Vagina (tissue), 2 donors: Measurements from ENCODE around the gene CEP97. TPM values are rescaled to one million over a fixed set of nuclear protein-coding genes. Genes with fewer than 3 reads are reported as not detected.
"Not testable (repeated sequence)": the region's sequence is repeated elsewhere in the genome, so short reads cannot be mapped to it uniquely, and the experiment has no call there.

Experiments
- DNase-seq, 2 donors: peaks; one replicate each; pipeline ENCODE4 v3.0.0-alpha.2; 2017; ENCODE audit errors: extremely low spot score in 2 of 2
- H3K27ac ChIP-seq: fragments of 200-600 bp; sonication (generic); one replicate; pipeline ENCODE4 v1.5.1; 2019
- H3K27me3 ChIP-seq: fragments of 200-600 bp; sonication (generic); one replicate; pipeline ENCODE4 v1.5.1; 2019
- H3K36me3 ChIP-seq, 2 donors: fragments of 200-600 bp; sonication (generic); one replicate each; pipeline ENCODE4 v1.5.1; 2017 to 2019
- H3K4me1 ChIP-seq: fragments of 200-600 bp; sonication (generic); one replicate; pipeline ENCODE4 v1.5.1; 2019
- H3K4me3 ChIP-seq, 2 donors: fragments of 200-600 bp; sonication (generic); 1 replicate in 1 of 2; 2 replicates in 1 of 2; pipeline ENCODE4 v1.5.1; 2016 to 2019
- H3K9me3 ChIP-seq: fragments of 200-600 bp; sonication (generic); one replicate; pipeline ENCODE4 v1.5.1; 2019
- CTCF ChIP-seq, 3 experiments: fragments of 450-650 bp in 2 of 3; fragments of 200-600 bp in 1 of 3; sonication (generic) in 1 of 3; IDR thresholded peaks; one replicate each; pipeline ENCODE4 v1.5.1; 2017 to 2019; ENCODE audit warnings: antibody characterized with exemption in 3 of 3, mild to moderate bottlenecking in 2 of 3, moderate library complexity in 2 of 3
- POLR2A ChIP-seq, 2 donors: fragments of 450-650 bp; IDR thresholded peaks; one replicate each; pipeline ENCODE4 v1.6.1; 2017; ENCODE audit warnings: antibody characterized with exemption in 2 of 2, mild to moderate bottlenecking in 2 of 2, moderate library complexity in 2 of 2
- POLR2AphosphoS5 ChIP-seq, 2 donors: sonication (generic); formaldehyde crosslinking; IDR thresholded peaks; one replicate each; pipeline ENCODE4 v1.9.0; 2017; ENCODE audit warnings: antibody characterized with exemption in 2 of 2, mild to moderate bottlenecking in 2 of 2, low read depth in 1 of 2; ENCODE audit not compliant: insufficient read depth in 1 of 2
- intact Hi-C: fragments of 100-400 bp; cut with DNase I; formaldehyde crosslinking; loops from one replicate; pipeline ENCODE4 v1.15.1; 2023
- total RNA-seq: library from RNA; depleted of rRNA; stranded (reverse); fragments of >200 nt; gene quantifications from one replicate; pipeline ENCODE4 v1.2.3, GENCODE V29; 2016

Gene CEP97
- total RNA-seq, 1 donor from 2014 or later = 11.0 TPM

DNA sequence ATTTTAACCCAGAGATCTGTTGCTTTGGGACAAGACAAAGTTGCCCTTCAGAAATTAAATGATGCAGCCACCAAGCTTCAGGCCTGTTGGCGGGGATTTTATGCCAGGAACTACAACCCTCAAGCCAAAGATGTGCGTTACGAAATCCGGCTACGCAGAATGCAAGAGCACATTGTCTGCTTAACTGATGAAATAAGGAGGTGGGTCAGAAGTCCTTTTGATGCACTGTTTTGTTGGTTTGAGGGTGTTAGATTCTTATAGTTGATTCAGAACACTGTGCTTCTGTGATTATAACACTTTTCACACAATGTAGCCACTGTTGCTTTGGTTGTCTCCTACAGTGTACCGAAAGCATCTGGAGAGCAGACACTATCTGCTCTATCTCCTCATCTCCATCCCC lies 33.8 kb downstream of the CEP97 start:
- intact Hi-C loops = no loop called here
- Histone ChIP-seq H3K4me3 (no peak overlapping the region), H3K27ac (no peak overlapping the region), H3K27me3 (no peaks in the 10 kb centered on the region), H3K4me1 (no peaks in the 10 kb centered on the region), H3K36me3 (peaks cover 3 to 35% of the 10 kb centered on the region in 2 donors), H3K9me3 (no peaks in the 10 kb centered on the region)
- DNase-seq = no peak
- TF ChIP-seq CTCF (IDR thresholded peaks at IDR 0.05) (no peak), POLR2A (IDR thresholded peaks at IDR 0.05) (no peak), POLR2AphosphoS5 (IDR thresholded peaks at IDR 0.05; ENCODE audit: insufficient read depth in 1 of 2, low read depth in 1 of 2) (no peak)

DNA sequence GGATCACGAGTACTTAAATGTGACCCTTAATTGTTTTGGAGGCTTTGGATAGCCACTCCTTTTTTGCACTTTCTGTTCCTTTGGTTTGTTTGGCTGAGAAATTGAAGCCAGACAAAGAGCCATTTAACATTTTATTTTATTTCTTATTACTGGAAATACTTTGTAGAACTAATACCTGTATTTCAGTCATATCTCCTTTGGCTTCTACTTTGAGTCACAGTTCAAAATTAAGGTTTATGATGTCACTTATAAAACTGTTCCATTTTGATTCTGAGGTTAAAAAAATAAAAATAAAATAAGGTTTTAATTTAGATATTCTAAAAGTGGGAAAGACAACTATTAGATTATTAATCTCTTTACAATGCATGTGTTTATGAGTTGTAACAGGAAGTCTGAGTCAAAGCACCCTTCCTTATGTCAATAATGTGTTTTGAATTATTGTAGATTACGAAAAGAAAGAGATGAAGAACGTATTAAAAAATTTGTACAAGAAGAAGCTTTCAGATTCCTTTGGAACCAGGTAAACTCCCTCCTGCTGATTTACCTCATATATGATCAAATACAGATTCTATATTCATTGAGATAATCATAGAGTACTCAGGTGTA lies 37.7 kb downstream of the CEP97 start:
- intact Hi-C loops = no loop called here
- Histone ChIP-seq H3K4me1 (no peaks in the 10 kb centered on the region), H3K36me3 (peaks cover 0 to 18% of the 10 kb centered on the region in 2 donors), H3K9me3 (no peaks in the 10 kb centered on the region), H3K27me3 (no peaks in the 10 kb centered on the region), H3K4me3 (no peak overlapping the region), H3K27ac (no peak overlapping the region)
- no peak for DNase-seq
- TF ChIP-seq POLR2A (IDR thresholded peaks at IDR 0.05) (no peak), POLR2AphosphoS5 (IDR thresholded peaks at IDR 0.05; ENCODE audit: insufficient read depth in 1 of 2, low read depth in 1 of 2) (no peak), CTCF (IDR thresholded peaks at IDR 0.05) (no peak)

- not testable (repeated sequence) for H3K9me3 ChIP-seq, DNase-seq, H3K36me3 ChIP-seq, H3K4me3 ChIP-seq, H3K27me3 ChIP-seq, H3K27ac ChIP-seq
- H3K4me1 ChIP-seq = peaks cover 24% of the 10 kb centered on the region
- intact Hi-C loops = loop anchor here (2.0 kb wide), 1 partner anchor 101 kb away; the partner anchor contains the start of gene ZBTB11
These were observed 53.4 kb downstream of the CEP97 start for GRCh38 chr3:101777745-101778281.

GRCh38 chr3:101778385-101779046 lies 54.1 kb downstream of the CEP97 start:
- Histone ChIP-seq H3K36me3 (peaks cover 0 to 13% of the 10 kb centered on the region in 2 donors), H3K27me3 (no peaks in the 10 kb centered on the region), H3K4me1 (peaks cover 24% of the 10 kb centered on the region), H3K9me3 (no peaks in the 10 kb centered on the region), H3K27ac (peak overlapping the region; percentile 80), H3K4me3 (peak overlapping the region; percentile 72 to 82)
- no peak for DNase-seq
- TF ChIP-seq POLR2AphosphoS5 (IDR thresholded peaks at IDR 0.05; ENCODE audit: insufficient read depth in 1 of 2, low read depth in 1 of 2) (no peak), CTCF (IDR thresholded peaks at IDR 0.05) (no peak), POLR2A (IDR thresholded peaks at IDR 0.05) (no peak)
- intact Hi-C loops = loop anchor here (2.0 kb wide), 1 partner anchor 102 kb away; the partner anchor contains the start of gene ZBTB11

GRCh38 chr3:101779047-101779821 lies 54.8 kb downstream of the CEP97 start, which contains the start of gene NXPE3:
TSS of gene NXPE3 (plus strand) at chr3:101779211. CDS start at chr3:101785597, 6,386 bp downstream.
- DNase-seq = peak in 1 of 2 donors; percentile 89
- Histone ChIP-seq H3K4me3 (peak within 1 kb of the TSS; percentile 72 to 82), H3K36me3 (peaks cover 0 to 18% of the 10 kb centered on the region in 2 donors), H3K27ac (peak within 1 kb of the TSS; percentile 80), H3K27me3 (no peaks in the 10 kb centered on the region), H3K4me1 (peaks cover 25% of the 10 kb centered on the region), H3K9me3 (no peaks in the 10 kb centered on the region)
- TF ChIP-seq CTCF (IDR thresholded peaks at IDR 0.05) = no peak
- TF ChIP-seq POLR2A (IDR thresholded peaks at IDR 0.05) = no peak
- peak; percentile 33 to 87 for TF ChIP-seq POLR2AphosphoS5 (IDR thresholded peaks at IDR 0.05; ENCODE audit: insufficient read depth in 1 of 2, low read depth in 1 of 2)
- intact Hi-C loops = loop anchor here (2.0 kb wide), 1 partner anchor 102 kb away; the partner anchor contains the start of gene ZBTB11
